ENCODE measurements around the gene MMD.

Gene MMD

GRCh38 chr17:55343900-55344513 is 77.6 kb downstream of the MMD start:
- TF ChIP-seq EZH2 (IDR thresholded peaks at IDR 0.05; ENCODE audit: borderline replicate concordance, low read length), result no peak
- TF ChIP-seq, protein P1, sequence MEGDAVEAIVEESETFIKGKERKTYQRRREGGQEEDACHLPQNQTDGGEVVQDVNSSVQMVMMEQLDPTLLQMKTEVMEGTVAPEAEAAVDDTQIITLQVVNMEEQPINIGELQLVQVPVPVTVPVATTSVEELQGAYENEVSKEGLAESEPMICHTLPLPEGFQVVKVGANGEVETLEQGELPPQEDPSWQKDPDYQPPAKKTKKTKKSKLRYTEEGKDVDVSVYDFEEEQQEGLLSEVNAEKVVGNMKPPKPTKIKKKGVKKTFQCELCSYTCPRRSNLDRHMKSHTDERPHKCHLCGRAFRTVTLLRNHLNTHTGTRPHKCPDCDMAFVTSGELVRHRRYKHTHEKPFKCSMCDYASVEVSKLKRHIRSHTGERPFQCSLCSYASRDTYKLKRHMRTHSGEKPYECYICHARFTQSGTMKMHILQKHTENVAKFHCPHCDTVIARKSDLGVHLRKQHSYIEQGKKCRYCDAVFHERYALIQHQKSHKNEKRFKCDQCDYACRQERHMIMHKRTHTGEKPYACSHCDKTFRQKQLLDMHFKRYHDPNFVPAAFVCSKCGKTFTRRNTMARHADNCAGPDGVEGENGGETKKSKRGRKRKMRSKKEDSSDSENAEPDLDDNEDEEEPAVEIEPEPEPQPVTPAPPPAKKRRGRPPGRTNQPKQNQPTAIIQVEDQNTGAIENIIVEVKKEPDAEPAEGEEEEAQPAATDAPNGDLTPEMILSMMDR (IDR thresholded peaks at IDR 0.05; ENCODE audit: low read length), result no peak
- Histone ChIP-seq H4K20me1 (ENCODE audit: insufficient read depth, low read length) (no peaks in the 10 kb centered on the region), H3K4me1 (ENCODE audit: insufficient read depth, low read length, severe bottlenecking) (no peaks in the 10 kb centered on the region), H3K4me2 (ENCODE audit: low read length) (no peak overlapping the region), H3F3A (ENCODE audit: insufficient read depth, low read length) (no peaks in the 10 kb centered on the region), H3K27me3 (ENCODE audit: insufficient read depth, low read length) (0 out of 2 replicates have a peak, but pooled peaks cover 4% of the 10 kb centered on the region), H3K27ac (ENCODE audit: low read depth, low read length, poor library complexity, severe bottlenecking) (no peak overlapping the region), H2AFZ (ENCODE audit: low read length) (no peak overlapping the region), H3K79me2 (ENCODE audit: insufficient read depth, low read length) (no peaks in the 10 kb centered on the region), H3K4me3 (ENCODE audit: low read depth, low read length, poor library complexity, severe bottlenecking) (no peak overlapping the region), H3K36me3 (ENCODE audit: insufficient read depth, low read length) (no peaks in the 10 kb centered on the region), H3K9me2 (ENCODE audit: low read depth, low read length) (no peaks in the 10 kb centered on the region), H3K9ac (ENCODE audit: low read length) (no peak overlapping the region), H3K9me3 (ENCODE audit: low read length) (no peaks in the 10 kb centered on the region)

GRCh38 chr17:55342800-55343585 is 78.6 kb downstream of the MMD start:
- H3K9me2 ChIP-seq (ENCODE audit: low read depth, low read length), result no peaks in the 10 kb centered on the region
- H2AFZ ChIP-seq (ENCODE audit: low read length), result no peak overlapping the region

More at GRCh38 chr17:55342800-55343585, 78.6 kb downstream of the MMD start:
- Histone ChIP-seq H3K79me2 (ENCODE audit: insufficient read depth, low read length) (no peaks in the 10 kb centered on the region), H3K27ac (ENCODE audit: low read depth, low read length, poor library complexity, severe bottlenecking) (no peak overlapping the region), H3K27me3 (ENCODE audit: insufficient read depth, low read length) (0 out of 2 replicates have a peak, but pooled peaks cover 4% of the 10 kb centered on the region), H3K4me3 (ENCODE audit: low read depth, low read length, poor library complexity, severe bottlenecking) (no peak overlapping the region), H3K4me2 (ENCODE audit: low read length) (no peak overlapping the region), H3F3A (ENCODE audit: insufficient read depth, low read length) (no peaks in the 10 kb centered on the region), H3K9me3 (ENCODE audit: low read length) (no peaks in the 10 kb centered on the region), H3K4me1 (ENCODE audit: insufficient read depth, low read length, severe bottlenecking) (no peaks in the 10 kb centered on the region), H3K36me3 (ENCODE audit: insufficient read depth, low read length) (no peaks in the 10 kb centered on the region), H3K9ac (ENCODE audit: low read length) (no peak overlapping the region), H4K20me1 (ENCODE audit: insufficient read depth, low read length) (no peaks in the 10 kb centered on the region)
- no peak for TF ChIP-seq EZH2 (IDR thresholded peaks at IDR 0.05; ENCODE audit: borderline replicate concordance, low read length)
- TF ChIP-seq, protein P1 (IDR thresholded peaks at IDR 0.05; ENCODE audit: low read length), result no peak
